ENCODE measurements around the gene RTKN2. TPM values are rescaled to one million over a fixed set of nuclear protein-coding genes. Genes with fewer than 3 reads are reported as not detected.
A peak's percentile ranks its signal among the peaks of the same experiment; 100 is the strongest.

The RTKN2 gene
- total RNA-seq, 2 donors from 2014 or later = 11.5 to 19.1 TPM

DNA sequence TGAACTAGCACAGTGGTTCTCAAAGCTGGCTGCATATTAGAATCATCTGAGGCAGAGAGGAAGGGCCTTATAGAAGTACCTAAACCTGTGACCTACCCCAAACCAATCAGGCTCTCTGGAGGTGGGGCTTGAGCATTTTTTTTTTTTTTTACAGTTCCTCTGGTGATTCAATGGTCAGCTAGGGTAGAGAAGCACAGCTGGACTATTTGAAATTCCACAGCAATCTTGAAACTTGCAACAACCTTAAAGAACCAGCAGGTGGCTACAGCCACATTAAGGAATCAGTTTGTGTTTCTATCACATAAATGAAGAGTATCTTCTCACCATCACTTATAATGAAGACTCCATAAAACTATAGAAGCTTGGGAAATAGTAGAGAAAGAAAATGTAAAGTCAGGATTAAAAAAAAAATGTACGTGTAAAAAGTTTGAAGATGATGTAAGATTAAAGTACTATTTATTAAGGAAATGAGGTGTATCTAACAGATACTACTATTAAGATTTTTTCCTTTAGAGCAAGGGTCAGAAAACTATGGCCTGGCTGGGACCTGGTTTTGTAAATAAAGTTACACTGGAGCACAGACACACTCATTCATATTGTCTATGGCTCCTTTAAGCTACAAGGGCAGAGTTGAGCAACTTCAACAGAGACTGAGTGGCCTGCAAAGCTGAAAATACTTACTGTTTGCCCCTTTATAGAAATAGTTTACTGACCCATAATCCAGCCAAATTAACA lies 3.8 kb downstream of the RTKN2 start:
- 33% methylated on average over 1 of the region's 1 CpG; no CpG with 5 or more reads in 1 of the 2 experiments for WGBS, 2 experiments (ENCODE audit: insufficient coverage in 1 of 2, insufficient read length in 1 of 2)
- Histone ChIP-seq H3K27ac (ENCODE audit: low read depth, low read length) (no peak overlapping the region), H3K36me3 (ENCODE audit: control insufficient read depth, insufficient read depth, low read length) (peaks cover 14% of the 10 kb centered on the region), H3K27me3 (ENCODE audit: control insufficient read depth, insufficient read depth, low read length, poor library complexity, severe bottlenecking) (peaks cover 7% of the 10 kb centered on the region), H3K4me3 (ENCODE audit: low read length) (no peak overlapping the region), H3K4me1 (ENCODE audit: control insufficient read depth, insufficient read depth, low read length) (peaks cover 6% of the 10 kb centered on the region), H3K9me3 (ENCODE audit: control insufficient read depth, low read length) (no peaks in the 10 kb centered on the region), H3K9ac (ENCODE audit: extremely low read depth, low read length, poor library complexity, severe bottlenecking) (no peak overlapping the region)
- Mint-ChIP-seq H3K9me3 (no peaks in the 10 kb centered on the region), H3K36me3 (ENCODE audit: low read depth) (no peaks in the 10 kb centered on the region), H3K27me3 (ENCODE audit: insufficient read depth) (peaks cover 4% of the 10 kb centered on the region), H3K27ac (no peak overlapping the region), H3K4me1 (peaks cover 14% of the 10 kb centered on the region), H3K4me3 (no peak overlapping the region)
- TF ChIP-seq, protein P1, sequence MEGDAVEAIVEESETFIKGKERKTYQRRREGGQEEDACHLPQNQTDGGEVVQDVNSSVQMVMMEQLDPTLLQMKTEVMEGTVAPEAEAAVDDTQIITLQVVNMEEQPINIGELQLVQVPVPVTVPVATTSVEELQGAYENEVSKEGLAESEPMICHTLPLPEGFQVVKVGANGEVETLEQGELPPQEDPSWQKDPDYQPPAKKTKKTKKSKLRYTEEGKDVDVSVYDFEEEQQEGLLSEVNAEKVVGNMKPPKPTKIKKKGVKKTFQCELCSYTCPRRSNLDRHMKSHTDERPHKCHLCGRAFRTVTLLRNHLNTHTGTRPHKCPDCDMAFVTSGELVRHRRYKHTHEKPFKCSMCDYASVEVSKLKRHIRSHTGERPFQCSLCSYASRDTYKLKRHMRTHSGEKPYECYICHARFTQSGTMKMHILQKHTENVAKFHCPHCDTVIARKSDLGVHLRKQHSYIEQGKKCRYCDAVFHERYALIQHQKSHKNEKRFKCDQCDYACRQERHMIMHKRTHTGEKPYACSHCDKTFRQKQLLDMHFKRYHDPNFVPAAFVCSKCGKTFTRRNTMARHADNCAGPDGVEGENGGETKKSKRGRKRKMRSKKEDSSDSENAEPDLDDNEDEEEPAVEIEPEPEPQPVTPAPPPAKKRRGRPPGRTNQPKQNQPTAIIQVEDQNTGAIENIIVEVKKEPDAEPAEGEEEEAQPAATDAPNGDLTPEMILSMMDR (conservative IDR thresholded peaks at IDR 0.05) = peak; percentile 81
- DNase-seq = peak; percentile 70

GRCh38 chr10:62264126-62264525 lies 4.5 kb downstream of the RTKN2 start:
- H3K4me1 Mint-ChIP-seq = peaks cover 11% of the 10 kb centered on the region
- no peaks in the 10 kb centered on the region for H3K9me3 Mint-ChIP-seq
- no peak overlapping the region for H3K4me3 Mint-ChIP-seq
- TF ChIP-seq, protein P1 (conservative IDR thresholded peaks at IDR 0.05) = no peak
- H3K27me3 Mint-ChIP-seq (ENCODE audit: insufficient read depth) = no peaks in the 10 kb centered on the region
- Histone ChIP-seq H3K9me3 (ENCODE audit: control insufficient read depth, low read length) (no peaks in the 10 kb centered on the region), H3K27ac (ENCODE audit: low read depth, low read length) (no peak overlapping the region), H3K4me1 (ENCODE audit: control insufficient read depth, insufficient read depth, low read length) (peaks cover 6% of the 10 kb centered on the region), H3K4me3 (ENCODE audit: low read length) (no peak overlapping the region), H3K36me3 (ENCODE audit: control insufficient read depth, insufficient read depth, low read length) (peaks cover 14% of the 10 kb centered on the region), H3K27me3 (ENCODE audit: control insufficient read depth, insufficient read depth, low read length, poor library complexity, severe bottlenecking) (no peaks in the 10 kb centered on the region), H3K9ac (ENCODE audit: extremely low read depth, low read length, poor library complexity, severe bottlenecking) (no peak overlapping the region)
- no peak overlapping the region for H3K27ac Mint-ChIP-seq
- no peak for DNase-seq
- H3K36me3 Mint-ChIP-seq (ENCODE audit: low read depth) = no peaks in the 10 kb centered on the region

GRCh38 chr10:62261666-62262065 lies 7.0 kb downstream of the RTKN2 start:
- TF ChIP-seq, protein P1 (conservative IDR thresholded peaks at IDR 0.05) = no peak
- peaks cover 3% of the 10 kb centered on the region for H3K4me1 ChIP-seq (ENCODE audit: control insufficient read depth, insufficient read depth, low read length)
- no peak overlapping the region for H3K4me3 Mint-ChIP-seq
- no peaks in the 10 kb centered on the region for H3K36me3 Mint-ChIP-seq (ENCODE audit: low read depth)
- peaks cover 14% of the 10 kb centered on the region for H3K36me3 ChIP-seq (ENCODE audit: control insufficient read depth, insufficient read depth, low read length)
- H3K9ac ChIP-seq (ENCODE audit: extremely low read depth, low read length, poor library complexity, severe bottlenecking) = no peak overlapping the region
- peaks cover 8% of the 10 kb centered on the region for H3K4me1 Mint-ChIP-seq
- H3K27ac Mint-ChIP-seq = no peak overlapping the region
- H3K9me3 Mint-ChIP-seq = no peaks in the 10 kb centered on the region
- no peak overlapping the region for H3K27ac ChIP-seq (ENCODE audit: low read depth, low read length)
- H3K4me3 ChIP-seq (ENCODE audit: low read length) = no peak overlapping the region
- no peaks in the 10 kb centered on the region for H3K27me3 ChIP-seq (ENCODE audit: control insufficient read depth, insufficient read depth, low read length, poor library complexity, severe bottlenecking)
- no peaks in the 10 kb centered on the region for H3K27me3 Mint-ChIP-seq (ENCODE audit: insufficient read depth)
- DNase-seq = no peak
- no peaks in the 10 kb centered on the region for H3K9me3 ChIP-seq (ENCODE audit: control insufficient read depth, low read length)
